AG09319 (cell line): ENCODE data around the gene LIPE.

Experiments
- DNase-seq: peaks from one replicate; pipeline ENCODE4 v3.0.0-alpha.2; 2010; ENCODE audit warnings: low read depth; ENCODE audit errors: extremely low read depth
- TF ChIP-seq, protein P1 (sequence below): IDR thresholded peaks from 2 replicates; pipeline ENCODE4 v1.5.1; 2011; ENCODE audit warnings: low read depth, mild to moderate bottlenecking, inconsistent platforms, low read length, moderate library complexity

LIPE gene

DNA sequence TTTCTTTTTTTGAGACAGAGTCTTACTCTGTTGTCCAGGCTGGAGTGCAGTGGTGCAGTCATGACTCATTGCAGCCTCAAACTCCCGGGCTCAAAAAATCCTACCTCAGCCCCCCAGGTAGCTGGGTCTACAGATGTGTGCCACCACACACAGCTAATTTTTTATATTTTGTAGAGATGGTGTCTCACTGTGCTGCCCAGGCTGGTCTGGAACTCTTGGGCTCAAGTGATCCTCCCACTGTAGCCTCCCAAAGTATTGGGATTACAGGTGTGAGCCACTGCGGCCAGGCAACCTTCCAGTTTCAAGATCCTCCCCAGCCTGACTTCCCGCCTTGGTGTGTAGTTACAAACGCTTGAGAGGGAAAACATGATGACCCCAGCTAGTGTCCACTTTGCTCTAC lies 59.3 kb downstream of the LIPE start:
- TF ChIP-seq, protein P1, sequence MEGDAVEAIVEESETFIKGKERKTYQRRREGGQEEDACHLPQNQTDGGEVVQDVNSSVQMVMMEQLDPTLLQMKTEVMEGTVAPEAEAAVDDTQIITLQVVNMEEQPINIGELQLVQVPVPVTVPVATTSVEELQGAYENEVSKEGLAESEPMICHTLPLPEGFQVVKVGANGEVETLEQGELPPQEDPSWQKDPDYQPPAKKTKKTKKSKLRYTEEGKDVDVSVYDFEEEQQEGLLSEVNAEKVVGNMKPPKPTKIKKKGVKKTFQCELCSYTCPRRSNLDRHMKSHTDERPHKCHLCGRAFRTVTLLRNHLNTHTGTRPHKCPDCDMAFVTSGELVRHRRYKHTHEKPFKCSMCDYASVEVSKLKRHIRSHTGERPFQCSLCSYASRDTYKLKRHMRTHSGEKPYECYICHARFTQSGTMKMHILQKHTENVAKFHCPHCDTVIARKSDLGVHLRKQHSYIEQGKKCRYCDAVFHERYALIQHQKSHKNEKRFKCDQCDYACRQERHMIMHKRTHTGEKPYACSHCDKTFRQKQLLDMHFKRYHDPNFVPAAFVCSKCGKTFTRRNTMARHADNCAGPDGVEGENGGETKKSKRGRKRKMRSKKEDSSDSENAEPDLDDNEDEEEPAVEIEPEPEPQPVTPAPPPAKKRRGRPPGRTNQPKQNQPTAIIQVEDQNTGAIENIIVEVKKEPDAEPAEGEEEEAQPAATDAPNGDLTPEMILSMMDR = no peak
- DNase-seq = no peak

DNA sequence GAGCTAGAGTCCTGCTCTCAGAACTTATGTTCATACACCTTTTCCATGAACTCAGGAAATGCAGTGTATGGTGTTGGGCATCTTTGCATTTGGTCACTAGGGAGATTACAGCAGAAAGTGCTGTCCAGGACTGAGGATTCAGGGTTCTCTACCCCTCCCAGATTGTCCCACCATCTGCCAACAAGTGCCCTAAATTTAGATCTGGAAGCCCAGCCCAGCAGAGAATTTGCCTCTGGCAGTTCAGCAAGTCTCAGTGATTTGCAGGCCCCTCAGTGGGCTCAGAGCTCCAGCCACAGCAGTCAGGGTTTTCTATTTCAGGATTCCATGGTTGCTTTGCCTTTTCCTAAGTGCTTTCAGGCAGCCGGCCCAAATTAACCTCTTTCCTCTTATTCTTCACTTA lies 60.5 kb downstream of the LIPE start:
- TF ChIP-seq, protein P1 = no peak
- DNase-seq = no peak

DNA sequence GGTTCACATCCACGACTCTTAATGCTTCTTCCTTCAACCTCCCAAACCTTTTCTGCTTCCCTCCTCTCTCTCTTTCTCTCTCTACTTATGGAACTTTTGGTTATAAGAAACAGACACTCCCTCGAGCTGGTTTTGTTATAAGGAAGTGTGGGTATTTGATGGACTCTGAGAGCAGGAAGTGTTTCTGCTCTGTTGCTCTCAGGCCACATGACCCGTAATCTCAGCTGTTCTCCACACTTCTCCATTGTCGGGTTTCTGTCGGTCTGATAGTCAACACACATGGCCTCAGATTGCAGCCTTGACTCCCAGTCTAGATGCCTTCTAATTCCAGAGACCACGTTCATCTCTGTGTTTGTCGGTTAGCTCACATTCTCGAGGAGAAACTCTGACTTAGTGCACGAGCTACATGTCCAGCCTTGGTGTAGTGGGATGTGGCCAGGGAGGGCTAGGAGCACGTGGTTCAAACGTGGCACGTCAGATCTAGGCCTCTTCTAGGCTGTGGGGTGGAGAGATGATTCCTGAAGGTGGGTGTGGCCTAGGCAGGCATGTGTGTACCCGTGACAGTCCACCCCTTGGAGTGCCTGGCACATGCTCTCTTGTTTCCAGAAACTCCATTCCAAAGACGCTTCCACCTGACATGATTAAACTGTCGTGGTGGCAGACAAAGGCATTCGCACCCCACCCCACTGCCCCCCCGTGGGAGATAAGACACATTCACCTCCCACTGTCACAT lies 63.4 kb downstream of the LIPE start:
- DNase-seq = no peak
- TF ChIP-seq, protein P1 = no peak

DNA sequence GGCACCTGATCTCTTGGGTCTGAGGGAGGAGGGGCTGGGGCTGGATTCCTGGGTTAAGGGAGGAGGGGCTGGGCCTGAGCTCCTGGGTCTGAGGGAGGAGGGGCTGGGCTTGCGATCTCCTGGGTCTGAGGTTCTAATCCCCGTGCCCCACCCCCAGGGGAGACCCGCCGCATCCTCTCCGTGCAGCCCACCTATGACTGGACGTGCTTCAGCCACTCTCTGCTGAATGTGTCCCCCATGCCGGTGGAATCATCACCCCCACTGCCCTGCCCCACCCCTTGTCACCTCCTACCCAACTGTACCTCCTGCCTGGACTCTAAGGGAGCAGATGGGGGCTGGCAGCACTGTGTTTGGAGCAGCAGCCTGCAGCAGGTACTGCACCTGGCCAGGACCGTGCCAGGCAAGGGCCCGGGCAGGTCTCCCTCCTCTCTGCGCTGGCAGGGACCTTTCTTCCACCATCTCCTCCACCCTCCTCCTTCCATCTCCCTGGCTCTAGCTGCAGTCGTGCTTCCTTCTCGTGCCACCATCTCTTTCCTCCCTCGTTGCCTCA lies 64.2 kb downstream of the LIPE start:
- no peak for DNase-seq
- TF ChIP-seq, protein P1 = no peak

DNA sequence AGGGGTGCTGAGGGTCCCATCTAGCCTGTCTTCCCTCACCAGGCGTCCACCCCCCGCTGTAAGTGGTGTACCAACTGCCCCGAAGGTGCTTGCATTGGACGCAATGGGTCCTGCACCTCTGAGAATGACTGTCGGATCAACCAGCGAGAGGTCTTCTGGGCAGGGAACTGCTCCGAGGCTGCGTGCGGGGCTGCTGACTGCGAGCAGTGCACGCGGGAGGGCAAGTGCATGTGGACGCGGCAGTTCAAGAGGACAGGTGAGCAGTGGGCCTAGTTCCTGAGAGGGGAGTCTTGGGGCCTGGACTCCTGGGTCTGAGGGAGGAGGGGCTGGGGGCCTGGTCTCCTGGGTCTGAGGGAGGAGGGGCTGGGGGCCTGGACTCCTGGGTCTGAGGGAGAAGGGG lies 64.8 kb downstream of the LIPE start:
- TF ChIP-seq, protein P1 = no peak
- DNase-seq = no peak

DNA sequence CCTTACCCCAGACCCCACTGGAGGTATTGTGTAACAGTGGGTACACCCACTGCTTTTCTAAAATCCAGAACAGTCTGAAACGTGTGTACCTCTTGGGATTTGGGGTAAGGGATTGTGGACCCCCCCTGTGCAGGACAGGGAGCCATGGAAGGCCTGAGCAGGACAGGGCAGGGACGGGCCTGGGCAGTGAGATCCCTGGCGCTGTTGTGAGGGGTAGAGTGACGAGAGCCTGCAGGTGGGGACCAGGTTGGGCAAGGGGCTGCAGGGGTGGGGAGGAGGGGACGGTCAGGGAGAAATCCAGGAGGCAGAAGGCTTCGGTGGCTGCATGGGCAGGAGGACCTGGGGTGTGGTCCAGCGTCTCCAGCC lies 65.7 kb downstream of the LIPE start:
- no peak for DNase-seq
- TF ChIP-seq, protein P1 = no peak

DNA sequence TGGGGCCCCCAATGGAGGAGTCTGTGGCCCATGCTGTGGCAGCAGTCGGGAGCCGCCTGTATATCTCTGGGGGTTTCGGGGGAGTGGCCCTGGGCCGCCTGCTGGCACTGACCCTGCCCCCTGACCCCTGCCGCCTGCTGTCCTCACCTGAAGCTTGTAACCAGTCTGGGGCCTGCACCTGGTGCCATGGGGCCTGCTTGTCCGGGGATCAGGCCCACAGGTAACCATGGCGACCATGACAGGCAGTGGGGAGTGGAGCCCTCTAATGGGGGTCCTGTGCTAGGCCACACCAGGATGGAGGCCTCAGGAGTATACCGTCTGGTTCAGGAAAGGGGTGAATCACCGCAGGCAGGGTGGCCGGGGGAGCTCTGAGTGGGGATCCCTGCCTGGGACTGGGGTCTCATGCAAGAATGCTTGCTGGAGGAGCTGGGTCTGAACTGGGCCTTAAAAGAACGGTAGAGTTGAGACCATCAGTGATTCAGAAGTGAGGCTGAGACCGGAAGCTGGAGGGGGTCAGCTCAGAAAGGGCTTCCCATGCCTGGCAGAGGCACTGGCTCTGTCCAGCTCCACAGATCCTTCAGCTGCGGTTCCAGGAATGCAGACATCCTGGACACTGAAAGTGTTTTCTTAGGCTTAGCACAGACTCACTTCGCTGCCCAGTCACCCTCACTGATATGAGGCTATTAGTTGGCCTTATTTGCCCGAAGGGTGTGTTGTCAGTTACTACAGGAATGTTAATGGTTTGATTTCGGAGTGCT lies 66.2 kb downstream of the LIPE start:
- no peak for DNase-seq
- TF ChIP-seq, protein P1 = no peak
